GM12873 (cell line): Measurements from ENCODE around the gene PTPRG.

ENCODE experiments used
- TF ChIP-seq, protein P1 (sequence below): IDR thresholded peaks from 2 replicates; pipeline ENCODE4 v1.5.1; 2012; ENCODE audit warnings: low read depth, mild to moderate bottlenecking, moderate library complexity, low read length, control low read depth; ENCODE audit not compliant: insufficient read depth; ENCODE audit errors: missing control alignments

Gene PTPRG

GRCh38 chr3:61871644-61872043 is 310.3 kb downstream of the PTPRG start:
- TF ChIP-seq, protein P1, sequence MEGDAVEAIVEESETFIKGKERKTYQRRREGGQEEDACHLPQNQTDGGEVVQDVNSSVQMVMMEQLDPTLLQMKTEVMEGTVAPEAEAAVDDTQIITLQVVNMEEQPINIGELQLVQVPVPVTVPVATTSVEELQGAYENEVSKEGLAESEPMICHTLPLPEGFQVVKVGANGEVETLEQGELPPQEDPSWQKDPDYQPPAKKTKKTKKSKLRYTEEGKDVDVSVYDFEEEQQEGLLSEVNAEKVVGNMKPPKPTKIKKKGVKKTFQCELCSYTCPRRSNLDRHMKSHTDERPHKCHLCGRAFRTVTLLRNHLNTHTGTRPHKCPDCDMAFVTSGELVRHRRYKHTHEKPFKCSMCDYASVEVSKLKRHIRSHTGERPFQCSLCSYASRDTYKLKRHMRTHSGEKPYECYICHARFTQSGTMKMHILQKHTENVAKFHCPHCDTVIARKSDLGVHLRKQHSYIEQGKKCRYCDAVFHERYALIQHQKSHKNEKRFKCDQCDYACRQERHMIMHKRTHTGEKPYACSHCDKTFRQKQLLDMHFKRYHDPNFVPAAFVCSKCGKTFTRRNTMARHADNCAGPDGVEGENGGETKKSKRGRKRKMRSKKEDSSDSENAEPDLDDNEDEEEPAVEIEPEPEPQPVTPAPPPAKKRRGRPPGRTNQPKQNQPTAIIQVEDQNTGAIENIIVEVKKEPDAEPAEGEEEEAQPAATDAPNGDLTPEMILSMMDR: no peak

DNA sequence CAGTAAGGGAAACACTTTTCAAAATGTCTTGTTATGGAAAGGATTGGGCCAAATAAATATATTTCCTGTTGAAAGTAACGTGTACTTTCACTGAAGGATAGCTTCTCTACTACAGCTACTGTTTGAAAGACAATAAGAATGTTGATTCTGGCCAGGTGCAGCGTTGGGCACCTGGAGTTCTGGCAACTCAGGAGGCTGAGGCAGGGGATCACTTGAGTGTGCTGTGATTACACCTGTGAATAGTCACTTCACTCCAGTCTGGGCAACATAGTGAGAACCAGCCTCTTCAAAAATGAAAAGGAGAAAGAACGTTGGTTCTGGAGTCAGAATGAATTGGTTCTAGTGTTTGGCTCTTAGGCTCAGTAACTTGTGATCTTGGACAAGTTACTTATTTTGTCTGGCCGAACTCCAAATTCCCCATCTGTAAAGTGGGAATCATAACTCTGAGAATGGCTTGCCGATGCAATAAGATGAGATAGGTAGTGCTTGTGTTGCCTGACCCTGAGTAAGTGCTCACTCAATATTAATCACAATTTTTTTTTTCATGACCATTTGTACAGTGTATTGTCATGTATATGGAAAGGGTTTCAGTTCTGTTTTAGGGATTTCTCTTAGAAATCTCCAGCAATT is 310.8 kb downstream of the PTPRG start:
- TF ChIP-seq, protein P1: no peak

DNA sequence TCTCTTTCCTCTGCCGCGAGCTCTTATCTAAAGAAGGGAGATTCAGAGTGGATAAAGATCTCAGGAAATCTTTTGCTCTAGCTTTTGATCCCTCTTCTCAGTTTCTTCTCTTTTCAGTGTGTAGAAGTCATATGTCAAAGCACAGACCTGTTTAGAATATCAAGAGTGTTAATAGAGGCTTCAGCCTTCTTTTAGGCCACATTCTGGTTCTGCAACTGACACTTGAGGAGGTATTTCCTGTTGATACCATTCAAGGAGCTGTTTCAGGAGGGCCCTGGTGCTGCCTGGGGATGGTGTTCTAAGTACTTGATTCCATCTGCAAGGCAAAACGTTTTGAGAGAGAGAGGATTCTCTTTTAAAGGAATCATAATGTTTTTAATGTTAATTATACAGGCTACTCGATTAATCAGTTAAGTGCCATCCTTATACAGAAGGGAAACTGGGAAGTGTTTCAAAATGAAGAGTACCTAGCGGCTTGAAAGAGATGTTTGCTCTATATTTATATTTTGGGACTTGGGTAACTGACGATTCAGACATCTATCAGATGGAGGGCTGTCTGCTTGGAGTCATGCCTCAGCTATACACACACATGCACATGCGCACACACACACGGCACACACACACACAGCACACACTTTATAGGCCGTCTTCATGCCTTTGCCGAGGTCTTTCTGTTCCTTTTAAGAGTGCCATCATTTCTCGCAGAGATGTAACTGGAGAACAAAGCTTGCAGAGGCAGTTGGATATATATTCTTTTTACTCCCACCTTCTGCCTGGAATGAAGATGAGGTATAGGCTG is 313.9 kb downstream of the PTPRG start:
- TF ChIP-seq, protein P1: no peak

DNA sequence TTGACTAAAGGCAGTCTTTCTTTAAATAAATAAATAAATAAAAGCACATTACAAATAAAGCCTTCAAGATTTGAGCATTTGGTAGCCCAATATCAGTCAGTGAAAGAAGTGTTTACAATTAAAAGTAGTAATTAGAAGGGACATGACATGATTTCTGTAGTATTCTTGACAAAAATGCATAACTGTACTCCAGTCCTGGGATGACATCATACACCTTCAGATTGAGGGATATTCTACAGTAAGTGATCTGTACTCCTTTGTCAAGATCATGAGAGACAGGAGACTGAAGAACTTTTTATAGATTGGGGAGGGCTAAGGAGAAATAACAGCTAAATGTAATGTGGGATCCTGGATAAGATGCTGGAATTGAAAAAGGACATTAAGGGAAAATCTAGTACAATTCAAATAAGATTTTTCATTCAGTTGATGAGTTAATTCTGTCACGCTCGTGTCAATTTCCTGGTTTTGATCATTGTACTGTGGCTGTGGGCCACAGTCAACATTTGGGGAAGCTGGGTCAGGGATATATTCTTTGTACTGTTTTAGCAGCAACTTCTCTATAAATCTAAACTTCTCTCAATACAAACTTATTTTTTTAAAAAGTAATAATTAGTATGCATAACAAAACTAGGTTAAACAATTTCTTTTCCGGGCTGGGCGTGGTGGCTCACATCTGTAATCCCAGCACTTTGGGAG is 314.8 kb downstream of the PTPRG start:
- TF ChIP-seq, protein P1: no peak

DNA sequence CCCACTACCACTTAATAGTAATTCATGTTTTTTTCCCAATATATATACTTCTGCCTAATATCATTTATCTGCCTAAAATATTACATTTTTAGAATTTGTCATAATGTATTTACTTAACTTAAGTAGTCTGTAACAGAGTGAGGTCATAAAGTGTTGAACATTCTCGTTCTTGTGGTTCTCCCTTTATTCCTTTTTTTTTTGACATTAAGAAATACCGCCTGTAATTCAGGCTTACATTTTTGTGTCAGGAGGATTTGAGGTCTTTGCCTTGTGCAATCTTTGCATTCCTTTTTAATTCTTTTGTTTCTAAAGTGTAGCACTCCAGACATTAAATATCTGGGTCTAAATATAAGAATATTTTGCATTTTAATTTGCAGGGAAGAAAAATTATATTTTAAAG is 315.4 kb downstream of the PTPRG start:
- TF ChIP-seq, protein P1: no peak

DNA sequence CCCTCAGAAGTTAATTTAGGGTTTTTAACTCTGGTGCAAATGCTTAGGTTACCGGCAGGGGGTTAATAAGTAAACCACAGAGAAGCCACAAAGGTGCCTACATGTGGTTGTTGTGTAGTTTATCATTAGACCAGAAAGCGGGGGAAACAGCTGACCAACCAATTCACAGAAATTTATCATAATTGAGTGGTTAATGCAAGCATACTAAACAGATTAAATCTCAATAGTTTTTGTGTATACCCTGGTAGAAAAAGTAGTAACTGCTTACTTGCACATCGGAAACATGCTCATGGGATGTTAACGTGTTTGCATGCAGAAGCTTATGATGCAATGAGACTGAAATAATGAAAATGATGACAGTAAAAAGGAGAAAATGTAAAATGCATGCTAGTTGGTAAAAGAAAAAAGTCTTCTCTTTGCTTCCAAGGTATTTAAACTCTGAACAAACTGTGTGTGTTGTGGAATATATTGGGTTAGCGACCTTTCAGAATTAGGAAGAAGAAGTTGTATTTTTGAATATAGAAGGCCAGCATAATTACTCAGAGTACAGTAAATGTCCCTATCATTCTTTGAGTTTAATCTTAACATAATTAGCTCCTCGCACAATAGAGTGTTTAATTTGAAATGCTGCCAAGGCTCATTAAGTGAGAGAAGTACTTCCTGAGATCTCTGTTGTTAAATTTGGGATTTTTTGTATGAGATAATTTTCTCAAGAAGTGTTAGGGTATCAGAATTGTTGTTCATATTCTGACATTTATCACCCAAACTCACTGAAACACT is 316.2 kb downstream of the PTPRG start:
- TF ChIP-seq, protein P1: peak; percentile 12

DNA sequence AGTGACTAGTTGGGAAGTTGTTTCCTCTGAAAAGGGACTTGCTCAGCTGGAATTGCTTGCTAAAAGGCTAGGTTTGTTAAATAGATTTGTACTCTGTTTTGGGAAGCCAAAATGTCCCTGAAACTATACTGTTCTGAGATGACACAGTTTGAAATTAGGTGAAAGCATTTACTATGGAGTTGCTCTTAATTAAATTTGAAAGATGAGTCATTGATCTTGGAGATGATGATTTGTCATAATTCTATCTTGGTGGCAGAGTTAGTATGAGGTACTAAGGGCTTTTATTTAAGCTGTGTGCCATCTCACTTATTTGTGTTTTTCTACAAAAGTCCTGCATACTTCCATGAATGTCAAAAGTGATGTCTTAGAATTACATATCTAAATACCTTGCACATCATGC is 320.9 kb downstream of the PTPRG start:
- TF ChIP-seq, protein P1: no peak
